Central memory CD8-positive, alpha-beta T cell (primary cell): ENCODE measurements around the gene SLC35C1.

Experiments
- ATAC-seq: fragments of 150-1000 bp; cut with Tn5 transposase; replicated peaks from 2 replicates; pipeline ENCODE4 v1.10.0; 2022; ENCODE audit warnings: mild to moderate bottlenecking, moderate FRiP score, moderate number of reproducible peaks; ENCODE audit not compliant: poor library complexity, severe bottlenecking; ENCODE audit errors: extremely low read depth
- DNase-seq, 2 donors: peaks; one replicate each; pipeline ENCODE4 v3.0.0; 2021; ENCODE audit warnings: low spot score in 2 of 2
- H3K27ac Mint-ChIP-seq: one replicate; pipeline ENCODE4 v1.8.0; 2022; ENCODE audit warnings: low read depth, mild to moderate bottlenecking, moderate library complexity, mixed read lengths
- H3K27me3 Mint-ChIP-seq: one replicate; pipeline ENCODE4 v1.8.0; 2022; ENCODE audit warnings: mixed read lengths
- H3K36me3 Mint-ChIP-seq: one replicate; pipeline ENCODE4 v1.8.0; 2022; ENCODE audit warnings: mild to moderate bottlenecking, moderate library complexity, mixed read lengths; ENCODE audit not compliant: insufficient read depth
- H3K4me1 Mint-ChIP-seq: one replicate; pipeline ENCODE4 v1.8.0; 2022; ENCODE audit warnings: mixed read lengths
- H3K4me3 Mint-ChIP-seq: one replicate; pipeline ENCODE4 v1.8.0; 2022; ENCODE audit warnings: mild to moderate bottlenecking, moderate library complexity, mixed read lengths
- H3K9me3 Mint-ChIP-seq: one replicate; pipeline ENCODE4 v1.8.0; 2022; ENCODE audit warnings: mixed read lengths

Gene SLC35C1

GRCh38 chr11:45772449-45772774 lies 32.5 kb upstream of the SLC35C1 start:
- Mint-ChIP-seq H3K4me3 (peak overlapping the region; percentile 97), H3K36me3 (peaks cover 4% of the 10 kb centered on the region), H3K9me3 (no peaks in the 10 kb centered on the region), H3K27me3 (no peaks in the 10 kb centered on the region), H3K27ac (no peak overlapping the region), H3K4me1 (peaks cover 26% of the 10 kb centered on the region)
- ATAC-seq (no peak), DNase-seq (no peak)

GRCh38 chr11:45772986-45773785 lies 31.8 kb upstream of the SLC35C1 start:
- Mint-ChIP-seq H3K4me1 (peaks cover 26% of the 10 kb centered on the region), H3K9me3 (no peaks in the 10 kb centered on the region), H3K27me3 (no peaks in the 10 kb centered on the region), H3K4me3 (peak overlapping the region; percentile 97), H3K36me3 (peaks cover 4% of the 10 kb centered on the region), H3K27ac (no peak overlapping the region)
- no peak for ATAC-seq
- no peak for DNase-seq

- Mint-ChIP-seq H3K27ac (no peak overlapping the region), H3K4me1 (peaks cover 26% of the 10 kb centered on the region), H3K9me3 (no peaks in the 10 kb centered on the region), H3K36me3 (peaks cover 4% of the 10 kb centered on the region), H3K27me3 (no peaks in the 10 kb centered on the region), H3K4me3 (no peak overlapping the region)
- ATAC-seq = no peak
- DNase-seq = no peak
These were observed 30.9 kb upstream of the SLC35C1 start for GRCh38 chr11:45773786-45774655.

GRCh38 chr11:45774786-45775185 lies 30.2 kb upstream of the SLC35C1 start:
- Mint-ChIP-seq H3K4me1 (peaks cover 26% of the 10 kb centered on the region), H3K27ac (no peak overlapping the region), H3K36me3 (peaks cover 2% of the 10 kb centered on the region), H3K4me3 (no peak overlapping the region), H3K9me3 (no peaks in the 10 kb centered on the region), H3K27me3 (peaks cover 4% of the 10 kb centered on the region)
- ATAC-seq = no peak
- DNase-seq = no peak

- Mint-ChIP-seq H3K9me3 (no peaks in the 10 kb centered on the region), H3K27me3 (peaks cover 29% of the 10 kb centered on the region), H3K27ac (no peak overlapping the region), H3K4me1 (peaks cover 11% of the 10 kb centered on the region), H3K4me3 (no peak overlapping the region), H3K36me3 (no peaks in the 10 kb centered on the region)
- no peak for ATAC-seq
- DNase-seq = no peak
These were observed 27.6 kb upstream of the SLC35C1 start for GRCh38 chr11:45777127-45777969.

GRCh38 chr11:45778341-45778740 lies 26.6 kb upstream of the SLC35C1 start:
- Mint-ChIP-seq H3K9me3 (no peaks in the 10 kb centered on the region), H3K36me3 (no peaks in the 10 kb centered on the region), H3K27ac (no peak overlapping the region), H3K4me1 (peaks cover under 1% of the 10 kb centered on the region), H3K4me3 (no peak overlapping the region), H3K27me3 (peaks cover 39% of the 10 kb centered on the region)
- ATAC-seq = no peak
- no peak for DNase-seq

GRCh38 chr11:45779602-45780001 lies 25.3 kb upstream of the SLC35C1 start:
- DNase-seq = no peak
- Mint-ChIP-seq H3K9me3 (no peaks in the 10 kb centered on the region), H3K4me3 (no peak overlapping the region), H3K36me3 (no peaks in the 10 kb centered on the region), H3K4me1 (no peaks in the 10 kb centered on the region), H3K27me3 (peaks cover 48% of the 10 kb centered on the region), H3K27ac (no peak overlapping the region)
- ATAC-seq = no peak

GRCh38 chr11:45786272-45786671 lies 18.7 kb upstream of the SLC35C1 start:
- Mint-ChIP-seq H3K4me3 (no peak overlapping the region), H3K36me3 (no peaks in the 10 kb centered on the region), H3K9me3 (no peaks in the 10 kb centered on the region), H3K27me3 (peaks cover 64% of the 10 kb centered on the region), H3K27ac (no peak overlapping the region), H3K4me1 (no peaks in the 10 kb centered on the region)
- ATAC-seq (no peak), DNase-seq (no peak)

- DNase-seq (no peak), ATAC-seq (no peak)
- no peak overlapping the region for H3K27ac Mint-ChIP-seq
- no peaks in the 10 kb centered on the region for H3K36me3 Mint-ChIP-seq
- H3K9me3 Mint-ChIP-seq = no peaks in the 10 kb centered on the region
- peaks cover 47% of the 10 kb centered on the region for H3K27me3 Mint-ChIP-seq
- H3K4me1 Mint-ChIP-seq = no peaks in the 10 kb centered on the region
- no peak overlapping the region for H3K4me3 Mint-ChIP-seq
These were observed 16.1 kb upstream of the SLC35C1 start for GRCh38 chr11:45788887-45789286.

GRCh38 chr11:45791524-45791923 lies 13.4 kb upstream of the SLC35C1 start:
- Mint-ChIP-seq H3K36me3 (no peaks in the 10 kb centered on the region), H3K9me3 (no peaks in the 10 kb centered on the region), H3K27me3 (peaks cover 29% of the 10 kb centered on the region), H3K4me1 (no peaks in the 10 kb centered on the region), H3K4me3 (no peak overlapping the region), H3K27ac (no peak overlapping the region)
- no peak for DNase-seq
- no peak for ATAC-seq

- Mint-ChIP-seq H3K9me3 (no peaks in the 10 kb centered on the region), H3K27ac (no peak overlapping the region), H3K4me1 (no peaks in the 10 kb centered on the region), H3K36me3 (no peaks in the 10 kb centered on the region), H3K27me3 (peaks cover 20% of the 10 kb centered on the region), H3K4me3 (no peak overlapping the region)
- DNase-seq = no peak
- ATAC-seq = no peak
These were observed 10.8 kb upstream of the SLC35C1 start for GRCh38 chr11:45794169-45794568.

- ATAC-seq (no peak), DNase-seq (no peak)
- Mint-ChIP-seq H3K36me3 (no peaks in the 10 kb centered on the region), H3K27me3 (peaks cover 9% of the 10 kb centered on the region), H3K4me3 (no peak overlapping the region), H3K9me3 (no peaks in the 10 kb centered on the region), H3K4me1 (no peaks in the 10 kb centered on the region), H3K27ac (no peak overlapping the region)
These were observed 9.6 kb upstream of the SLC35C1 start for GRCh38 chr11:45795379-45795778.
